ENCODE results near the gene GRM8.

- TF ChIP-seq SP1 (IDR thresholded peaks at IDR 0.05) (no peak), ELF4 (IDR thresholded peaks at IDR 0.05) (no peak), FOXA1 (IDR thresholded peaks at IDR 0.05) (no peak), SUZ12 (IDR thresholded peaks at IDR 0.05) (no peak), L3MBTL2 (conservative IDR thresholded peaks at IDR 0.05) (no peak), HDGF (IDR thresholded peaks at IDR 0.05; ENCODE audit: borderline replicate concordance) (no peak), FOXK2 (IDR thresholded peaks at IDR 0.05) (no peak), BHLHE40 (IDR thresholded peaks at IDR 0.05; ENCODE audit: borderline replicate concordance) (no peak), ZNF384 (IDR thresholded peaks at IDR 0.05) (no peak), TARDBP (IDR thresholded peaks at IDR 0.05) (no peak), FOXM1 (IDR thresholded peaks at IDR 0.05; ENCODE audit: borderline replicate concordance) (no peak), LEF1 (IDR thresholded peaks at IDR 0.05; ENCODE audit: borderline replicate concordance) (no peak), NFRKB (IDR thresholded peaks at IDR 0.05) (no peak)
- TF ChIP-seq, protein P1, sequence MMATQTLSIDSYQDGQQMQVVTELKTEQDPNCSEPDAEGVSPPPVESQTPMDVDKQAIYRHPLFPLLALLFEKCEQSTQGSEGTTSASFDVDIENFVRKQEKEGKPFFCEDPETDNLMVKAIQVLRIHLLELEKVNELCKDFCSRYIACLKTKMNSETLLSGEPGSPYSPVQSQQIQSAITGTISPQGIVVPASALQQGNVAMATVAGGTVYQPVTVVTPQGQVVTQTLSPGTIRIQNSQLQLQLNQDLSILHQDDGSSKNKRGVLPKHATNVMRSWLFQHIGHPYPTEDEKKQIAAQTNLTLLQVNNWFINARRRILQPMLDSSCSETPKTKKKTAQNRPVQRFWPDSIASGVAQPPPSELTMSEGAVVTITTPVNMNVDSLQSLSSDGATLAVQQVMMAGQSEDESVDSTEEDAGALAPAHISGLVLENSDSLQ (IDR thresholded peaks at IDR 0.05) = no peak
Measured at GRCh38 chr7:126774077-126774476, 478.7 kb downstream of the GRM8 start.

Measured in HEK293T (cell line).